Heart left ventricle (tissue), 16 donors: ENCODE data around the gene GFM2. TPM values are rescaled to one million over a fixed set of nuclear protein-coding genes. Genes with fewer than 3 reads are reported as not detected.
A peak's percentile ranks its signal among the peaks of the same experiment; 100 is the strongest.

Experiments
- ATAC-seq, 4 donors: fragments of 200-7000 bp; cut with Tn5 transposase; one replicate each; pipeline ENCODE4 v1.9.1; 2020 to 2022; ENCODE audit warnings: moderate library complexity in 4 of 4, mild to moderate bottlenecking in 3 of 4, moderate number of reproducible peaks in 1 of 4
- DNase-seq, 5 donors: peaks; one replicate each; pipeline ENCODE4 v3.0.0-alpha.2; 2020
- H3K27ac ChIP-seq, 12 donors: fragments of 200-600 bp; sonication (generic) in 4 of 12; one replicate each; pipeline versions ENCODE4 v1.5.0 to v1.8.0; 2016 to 2022; ENCODE audit warnings: mild to moderate bottlenecking in 2 of 12
- H3K27me3 ChIP-seq, 9 donors: fragments of 200-600 bp; sonication (generic) in 2 of 9; one replicate each; pipeline versions ENCODE4 v1.5.1 to v1.8.0; 2016 to 2022; ENCODE audit warnings: mild to moderate bottlenecking in 3 of 9
- H3K36me3 ChIP-seq, 9 donors: fragments of 200-600 bp; sonication (generic) in 2 of 9; one replicate each; pipeline versions ENCODE4 v1.5.0 to v1.8.0; 2018 to 2022; ENCODE audit warnings: mild to moderate bottlenecking in 2 of 9
- H3K4me1 ChIP-seq, 12 donors: fragments of 200-600 bp; sonication (generic) in 4 of 12; one replicate each; pipeline versions ENCODE4 v1.5.0 to v1.8.0; 2016 to 2022; ENCODE audit warnings: mild to moderate bottlenecking in 3 of 12
- H3K4me3 ChIP-seq, 12 donors: fragments of 200-600 bp; sonication (generic) in 4 of 12; one replicate each; pipeline versions ENCODE4 v1.5.0 to v1.8.0; 2017 to 2022; ENCODE audit warnings: mild to moderate bottlenecking in 9 of 12, moderate library complexity in 4 of 12
- H3K9me3 ChIP-seq, 12 donors: fragments of 200-600 bp; sonication (generic) in 4 of 12; one replicate each; pipeline versions ENCODE4 v1.5.0 to v1.8.0; 2016 to 2022; ENCODE audit warnings: mild to moderate bottlenecking in 1 of 12
- CTCF ChIP-seq, 12 donors: fragments of 200-600 bp; sonication (generic) in 4 of 12; IDR thresholded peaks; one replicate each; pipeline versions ENCODE4 v1.5.0 to v1.8.0; 2018 to 2022; ENCODE audit warnings: antibody characterized with exemption in 12 of 12, mild to moderate bottlenecking in 5 of 12
- POLR2A ChIP-seq, 2 donors: fragments of 450-650 bp; IDR thresholded peaks; one replicate each; pipeline ENCODE4 v1.6.1; 2017; ENCODE audit warnings: antibody characterized with exemption in 2 of 2, mild to moderate bottlenecking in 2 of 2, moderate library complexity in 2 of 2
- WGBS, 4 donors: extraction: QIAGEN DNeasy Blood & Tissue Kit in 2 of 4; methylation state at CpG; one replicate each; pipeline versions ENCODE4 v1.1.5 to v1.1.7; 2013 to 2018; 5-methylcytosine and 5-hydroxymethylcytosine counted together
- intact Hi-C, 10 donors: fragments of 100-400 bp; cut with DNase I; formaldehyde crosslinking; loops; one replicate each; pipeline versions ENCODE4 v1.11.1 to v1.14.2; 2022
- polyA plus RNA-seq, 2 donors: library from polyadenylated mRNA; stranded (reverse); fragments of 200-250 nt; gene quantifications; one replicate each; pipeline ENCODE4 v1.2.3, GENCODE V29; 2013
- total RNA-seq, 9 donors: library from RNA; depleted of rRNA in 2 of 9; stranded (reverse); fragments of >200 nt in 2 of 9; fragmentation: NEBNext Ultra II Directional in 3 of 9; extraction: Animal tissue kit (Norgen Biotek cat#: 25700) in 3 of 9; gene quantifications; one replicate each; pipeline versions ENCODE4 v1.1.0 to v1.2.4, GENCODE V29; 2016 to 2023
- donor health status: ischemic (EF 13 %, LVEDD 7.1; RV severe dilation, severe dysfunction).
- donor health status: healthy with polysubstance abuse.
- donor health status: DM: no; HTN: yes; CAD: no.
- donor health status: DM: no; HTN: no; CAD: no.
- donor health status: ischemic (EF 25% LVEDD 6.9; RV normal size, moderate dysfunction).
- donor health status: ischemic (EF 25% LVEDD 5.7; RV mildly dilated, moderate dysfunction).
- donor health status: healthy.
- donor health status: DM: yes; HTN: yes; CAD: no.
- donor health status: ischemic (EF 35%, LVEDD 5.7; RV mildly dilated, moderate dysfunction).
- donor health status: nonischemic (EF 11% LVEDD 7.7; RV severe dilation, severe dysfunction).
- donor health status: DM: yes; HTN: yes; CAD: no.
- donor health status: PGD.
- donor health status: ischemic (EF 29% LVEDD 5.4; RV normal size, mild dysfunction).
- donor health status: nonischemic (EF 23%, LVEDD 6.1; RV moderate dilation, normal function).

Gene GFM2
- total and polyA plus RNA-seq, 11 donors = 26.3 to 54.9 (median 39.9) TPM

- H3K4me3 ChIP-seq = no peak overlapping the region
- no peaks in the 10 kb centered on the region for H3K4me1 ChIP-seq
- no peaks in the 10 kb centered on the region for H3K27me3 ChIP-seq
- TF ChIP-seq CTCF (IDR thresholded peaks at IDR 0.05) (no peak), POLR2A (IDR thresholded peaks at IDR 0.05) (no peak)
- intact Hi-C loops = loop anchor here in 1 of 10 donors (10.0 kb wide), 1 partner anchor 136 kb away; no protein-coding TSS in a partner anchor
- ATAC-seq (no peak), DNase-seq (no peak)
- no peaks in the 10 kb centered on the region for H3K9me3 ChIP-seq
- no peak overlapping the region for H3K27ac ChIP-seq
- peaks cover 0 to 70% (median 47%) of the 10 kb centered on the region in 9 donors for H3K36me3 ChIP-seq
- 87 to 92% (median 90%) methylated on average over 2 of the region's 2 CpGs for WGBS, 4 donors
These were observed 11.7 kb upstream of the GFM2 start for GRCh38 chr5:74778609-74779008.

DNA sequence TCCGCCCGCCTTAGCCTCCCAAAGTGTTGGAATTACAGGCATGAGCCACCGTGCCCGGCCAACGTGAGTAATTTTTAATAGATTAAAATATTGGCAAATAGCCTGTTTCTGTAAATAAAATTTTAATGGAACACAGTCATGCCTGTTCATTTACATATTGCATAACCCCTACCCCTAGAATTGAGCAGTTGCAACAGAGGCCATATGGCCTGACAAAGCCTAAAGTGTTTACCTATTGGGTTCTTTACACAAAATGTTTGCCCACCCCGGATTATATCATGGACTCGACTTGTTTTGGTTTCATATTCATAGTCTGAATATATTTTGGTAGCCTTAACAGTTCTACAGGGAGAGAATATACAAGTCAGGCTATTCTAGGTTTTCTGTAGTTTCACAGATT, 5.4 kb upstream of the GFM2 start:
- intact Hi-C loops = loop anchor here in 2 of 10 donors (5.0 to 10.0 kb wide), 2 partner anchors 125 to 142 kb away; no protein-coding TSS in a partner anchor
- DNase-seq (no peak), ATAC-seq (no peak)

DNA sequence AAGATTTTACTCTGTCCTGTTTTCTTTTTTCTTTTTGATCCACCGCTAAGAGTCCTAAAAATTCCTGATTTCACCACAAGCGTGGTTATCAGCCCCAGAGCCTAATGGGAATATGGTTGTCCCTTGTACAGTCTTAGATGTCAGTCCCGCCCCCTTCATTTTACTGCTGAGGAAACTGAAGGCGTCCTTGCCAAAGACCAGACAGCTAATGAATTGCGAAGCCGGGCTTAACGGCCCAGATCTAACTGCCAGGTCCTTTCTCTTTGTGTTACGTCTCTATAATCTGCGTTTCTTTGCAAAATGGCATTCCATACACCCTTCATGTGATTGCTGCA, 629 bp upstream of the GFM2 start:
- peaks cover 0 to 35% (median 28%) of the 10 kb centered on the region in 12 donors for H3K4me1 ChIP-seq
- intact Hi-C loops = loop anchor here in 8 of 10 donors (2.0 to 10.0 kb wide), 6 partner anchors 80 to 567 kb away; partner anchors contain the start of genes HEXB (in 2 of the 8) and HMGCR (in 1 of the 8)
- no peak for DNase-seq

More for the DNA sequence above, 5.4 kb upstream of the GFM2 start:
- H3K4me1 ChIP-seq = peaks cover 0 to 11% (median 9%) of the 10 kb centered on the region in 12 donors
- H3K27ac ChIP-seq = no peak overlapping the region
- H3K4me3 ChIP-seq = no peak overlapping the region
- TF ChIP-seq CTCF (IDR thresholded peaks at IDR 0.05) (no peak), POLR2A (IDR thresholded peaks at IDR 0.05) (no peak)
- H3K9me3 ChIP-seq = no peaks in the 10 kb centered on the region
- no peaks in the 10 kb centered on the region for H3K27me3 ChIP-seq
- peaks cover 0 to 88% (median 86%) of the 10 kb centered on the region in 9 donors for H3K36me3 ChIP-seq
- 78 to 88% (median 86%) methylated on average over 7 of the region's 7 CpGs for WGBS, 4 donors

More for the DNA sequence above, 629 bp upstream of the GFM2 start:
- TF ChIP-seq CTCF (IDR thresholded peaks at IDR 0.05) (no peak), POLR2A (IDR thresholded peaks at IDR 0.05) (no peak)
- H3K36me3 ChIP-seq = peaks cover 0 to 55% (median 49%) of the 10 kb centered on the region in 9 donors
- peak; percentile 13 to 23 (median 20) for ATAC-seq
- H3K27ac ChIP-seq = peak overlapping the region in 11 of 12 donors; percentile 52 to 86 (median 84)
- H3K4me3 ChIP-seq = peak overlapping the region; percentile 67 to 96 (median 92)
- H3K27me3 ChIP-seq = no peaks in the 10 kb centered on the region
- no peaks in the 10 kb centered on the region for H3K9me3 ChIP-seq
- 0% methylated on average over 9 of the region's 9 CpGs for WGBS, 4 donors
